Measurements from ENCODE around the gene LARP4B.

DNA sequence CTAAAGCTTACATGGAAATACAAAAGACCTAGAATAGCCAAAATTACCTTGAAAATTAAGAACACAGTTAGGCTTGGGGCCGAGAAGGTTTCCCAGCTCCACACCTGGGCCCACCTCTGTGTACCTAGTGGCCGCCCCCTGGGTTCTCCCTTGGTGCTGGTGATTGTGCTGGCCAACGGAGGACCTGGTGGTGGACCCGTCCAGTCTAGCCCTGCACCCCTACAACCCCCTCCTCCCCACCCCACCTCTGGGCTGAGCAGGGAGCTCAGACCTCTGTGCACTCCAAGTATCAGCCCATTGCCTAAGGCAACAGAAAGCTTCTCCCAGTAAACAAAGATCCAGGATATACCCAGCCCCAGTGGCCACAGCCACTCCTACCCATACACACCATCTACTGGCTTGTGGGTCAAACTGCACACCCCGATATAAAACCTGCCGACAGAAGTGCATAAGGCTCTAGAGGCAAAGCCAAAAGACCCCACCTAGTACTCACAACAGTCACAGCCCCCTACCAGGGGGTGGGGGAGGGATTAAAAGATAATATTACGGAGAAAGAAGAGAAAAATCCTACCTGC is 137.0 kb downstream of the LARP4B start:
- TF ChIP-seq, protein P1, sequence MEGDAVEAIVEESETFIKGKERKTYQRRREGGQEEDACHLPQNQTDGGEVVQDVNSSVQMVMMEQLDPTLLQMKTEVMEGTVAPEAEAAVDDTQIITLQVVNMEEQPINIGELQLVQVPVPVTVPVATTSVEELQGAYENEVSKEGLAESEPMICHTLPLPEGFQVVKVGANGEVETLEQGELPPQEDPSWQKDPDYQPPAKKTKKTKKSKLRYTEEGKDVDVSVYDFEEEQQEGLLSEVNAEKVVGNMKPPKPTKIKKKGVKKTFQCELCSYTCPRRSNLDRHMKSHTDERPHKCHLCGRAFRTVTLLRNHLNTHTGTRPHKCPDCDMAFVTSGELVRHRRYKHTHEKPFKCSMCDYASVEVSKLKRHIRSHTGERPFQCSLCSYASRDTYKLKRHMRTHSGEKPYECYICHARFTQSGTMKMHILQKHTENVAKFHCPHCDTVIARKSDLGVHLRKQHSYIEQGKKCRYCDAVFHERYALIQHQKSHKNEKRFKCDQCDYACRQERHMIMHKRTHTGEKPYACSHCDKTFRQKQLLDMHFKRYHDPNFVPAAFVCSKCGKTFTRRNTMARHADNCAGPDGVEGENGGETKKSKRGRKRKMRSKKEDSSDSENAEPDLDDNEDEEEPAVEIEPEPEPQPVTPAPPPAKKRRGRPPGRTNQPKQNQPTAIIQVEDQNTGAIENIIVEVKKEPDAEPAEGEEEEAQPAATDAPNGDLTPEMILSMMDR (conservative IDR thresholded peaks at IDR 0.05; ENCODE audit: low read length): peak; percentile 39
- TF ChIP-seq EZH2phosphoT487 (IDR thresholded peaks at IDR 0.05; ENCODE audit: borderline replicate concordance, low read depth, low read length): no peak

Measured in OCI-LY7 (cell line).